HEK293 (cell line): ENCODE measurements around the gene BEST2.

Experiments used
- CTCF ChIP-seq: fragments of 450-650 bp; formaldehyde crosslinking; IDR thresholded peaks from 2 replicates; pipeline ENCODE4 v1.5.1; 2016; ENCODE audit warnings: missing biosample characterization, missing genetic modification characterization
- HOXD13 ChIP-seq: sonication (generic); formaldehyde crosslinking; IDR thresholded peaks from 2 replicates; pipeline ENCODE4 v1.8.0; 2022; ENCODE audit warnings: missing genetic modification reagents, borderline replicate concordance
- KLF9 ChIP-seq: fragments of 450-650 bp; formaldehyde crosslinking; IDR thresholded peaks from 2 replicates; pipeline ENCODE4 v1.5.1; 2016; ENCODE audit warnings: missing biosample characterization, missing genetic modification characterization, low read depth
- REPIN1 ChIP-seq: fragments of 450-650 bp; formaldehyde crosslinking; IDR thresholded peaks from 2 replicates; pipeline ENCODE4 v1.5.1; 2017; ENCODE audit warnings: missing biosample characterization, missing genetic modification characterization, low read depth
- ZNF274 ChIP-seq, 2 experiments: fragments of 200-500 bp in 1 of 2; fragments of 450-650 bp in 1 of 2; sonication (Bioruptor generic) in 1 of 2; formaldehyde crosslinking in 1 of 2; IDR thresholded peaks; 2 replicates each; pipeline versions ENCODE4 v1.5.1 to v1.6.1; 2014 to 2016; ENCODE audit warnings: borderline replicate concordance in 1 of 2, inconsistent platforms in 1 of 2, low read length in 1 of 2, missing biosample characterization in 1 of 2, missing genetic modification characterization in 1 of 2
- ZNF530 ChIP-seq: fragments of 450-650 bp; formaldehyde crosslinking; IDR thresholded peaks from 2 replicates; pipeline ENCODE4 v1.5.1; 2016; ENCODE audit warnings: low read depth, missing biosample characterization, missing genetic modification characterization

GRCh38 chr19:12773571-12773970, 22.0 kb downstream of the BEST2 start:
- TF ChIP-seq KLF9: no peak
- no peak for TF ChIP-seq HOXD13
- TF ChIP-seq CTCF (tag by site-specific recombination): peak; percentile 67
- no peak for TF ChIP-seq ZNF530
- TF ChIP-seq ZNF274 (IDR thresholded peaks at IDR 0.05; ENCODE audit: low read length): no peak
- no peak for TF ChIP-seq ZNF274 (tag by site-specific recombination; IDR thresholded peaks at IDR 0.05; ENCODE audit: borderline replicate concordance)
- TF ChIP-seq REPIN1 (tag by site-specific recombination): no peak
